HG03520 (cell line): ENCODE data around the gene MRPL49.
"Not testable (repeated sequence)": the region's sequence is repeated elsewhere in the genome, so short reads cannot be mapped to it uniquely, and the experiment has no call there.

ENCODE experiments used
- ATAC-seq: cut with Tn5 transposase; IDR thresholded peaks from one replicate; pipeline ENCODE4 v1.9.1; 2021; ENCODE audit warnings: mild to moderate bottlenecking, moderate library complexity; ENCODE audit not compliant: unreplicated experiment

The MRPL49 gene

DNA sequence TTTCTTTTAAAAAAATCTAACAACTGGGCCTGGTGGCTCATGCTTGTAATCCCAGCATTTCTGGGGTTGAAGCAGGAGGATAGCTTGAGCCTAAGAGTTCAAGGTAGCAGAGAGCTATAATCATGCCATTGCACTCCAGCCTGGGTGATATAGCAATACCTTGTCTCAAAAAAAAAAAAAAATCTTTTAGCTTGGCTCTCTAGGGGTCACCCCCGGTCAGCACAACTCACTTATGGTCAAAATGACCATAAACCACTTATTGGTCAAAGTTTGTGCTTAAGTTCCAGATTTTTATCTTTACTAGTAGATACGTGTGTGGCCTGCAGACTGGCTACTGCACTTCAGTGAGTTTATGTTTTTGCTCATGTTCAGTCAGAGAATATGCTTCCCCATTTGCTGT, 41.6 kb downstream of the MRPL49 start:
- ATAC-seq: no peak

GRCh38 chr11:65165410-65166317, 43.5 kb downstream of the MRPL49 start:
- no peak for ATAC-seq

GRCh38 chr11:65166893-65167292, 44.8 kb downstream of the MRPL49 start:
- ATAC-seq: no peak

- no peak for ATAC-seq
These were observed 45.5 kb downstream of the MRPL49 start for GRCh38 chr11:65167656-65168055.

DNA sequence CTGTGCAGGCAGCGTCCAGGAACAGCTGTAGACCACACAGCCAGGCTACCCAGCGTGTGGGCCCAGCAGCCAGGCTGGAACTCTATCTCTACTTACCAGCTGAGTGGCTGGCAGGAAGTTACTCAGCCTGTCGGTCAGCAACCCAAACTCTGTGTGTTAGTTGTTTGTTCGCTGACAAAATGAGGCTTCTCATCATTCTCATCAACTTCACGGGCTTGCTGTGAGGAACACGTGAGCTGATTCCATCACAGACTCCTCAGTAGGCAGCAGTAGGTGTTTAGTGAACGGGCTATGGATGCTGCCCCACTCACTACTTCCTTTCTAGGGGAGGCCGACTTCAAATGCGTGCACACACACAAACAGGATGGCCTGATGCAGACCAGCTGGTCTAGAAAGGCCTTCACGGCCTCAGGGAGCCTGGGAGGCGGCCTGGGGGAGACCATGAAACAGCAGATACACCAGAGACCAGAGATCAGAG, 47.1 kb downstream of the MRPL49 start:
- no peak for ATAC-seq

DNA sequence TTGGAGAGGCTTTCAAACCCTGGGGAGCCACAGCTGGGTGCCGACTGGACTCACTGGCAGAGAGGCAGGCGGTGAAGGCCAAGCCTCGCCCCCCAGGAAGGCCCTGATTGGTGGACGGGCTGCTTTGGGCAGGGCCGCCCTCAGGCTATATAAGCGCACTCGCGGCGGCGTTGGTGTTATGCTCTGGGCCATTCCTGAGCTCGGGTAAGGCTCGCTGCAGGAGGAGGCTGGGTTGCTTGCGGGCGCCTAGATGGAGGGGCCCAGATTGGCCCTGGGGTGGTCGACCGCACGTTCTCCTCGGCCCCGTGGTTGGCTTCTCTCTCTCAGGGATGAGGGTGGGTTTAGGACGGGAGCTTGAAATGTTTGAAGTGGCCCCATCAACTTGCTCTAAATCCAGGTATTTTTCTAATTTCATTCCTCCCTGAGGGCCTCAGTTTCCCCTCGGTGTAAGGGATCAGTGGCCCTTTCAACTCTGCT, 48.0 kb downstream of the MRPL49 start, which contains the start of gene SPDYC:
SPDYC (plus strand) TSS at position 176 of the 477 bp plus-strand sequence. CDS start 1,125 bp downstream, outside the sequence.
- ATAC-seq: no peak

GRCh38 chr11:65172600-65172999, 50.5 kb downstream of the MRPL49 start:
- ATAC-seq: no peak

DNA sequence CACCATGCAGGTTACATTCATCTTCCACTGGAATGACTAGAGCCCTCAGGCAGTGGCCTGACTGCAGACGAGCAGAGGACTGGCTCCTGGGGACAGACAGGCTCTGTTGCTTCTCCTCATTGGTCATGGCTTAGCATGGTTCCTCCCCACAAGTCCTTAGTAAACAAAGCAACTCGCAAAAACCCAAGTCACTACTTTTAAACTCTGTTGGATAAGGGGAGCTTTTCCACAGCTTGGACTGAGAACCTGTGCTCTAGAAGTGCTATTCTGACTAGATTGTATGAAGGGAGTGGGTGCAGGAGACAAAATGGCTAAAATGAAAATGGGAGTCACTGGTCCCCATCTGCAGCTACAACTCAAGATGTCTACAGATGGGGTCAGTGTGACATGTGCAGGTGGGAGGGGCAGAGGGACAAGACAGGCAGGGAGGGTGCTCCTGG, 52.5 kb downstream of the MRPL49 start:
- ATAC-seq: not testable (repeated sequence)
